GM12892 (cell line): ENCODE data around the gene TBX20.
"Not testable (repeated sequence)": the region's sequence is repeated elsewhere in the genome, so short reads cannot be mapped to it uniquely, and the experiment has no call there.

Experiments
- POLR2A ChIP-seq: IDR thresholded peaks from 2 replicates; pipeline ENCODE4 v1.6.1; 2011; ENCODE audit warnings: low read depth, low read length, control low read depth
- POLR2AphosphoS5 ChIP-seq: IDR thresholded peaks from 2 replicates; pipeline ENCODE4 v1.6.1; 2011; ENCODE audit warnings: low read depth, low read length, control low read depth
- TAF1 ChIP-seq: IDR thresholded peaks from 2 replicates; pipeline ENCODE4 v1.6.1; 2011; ENCODE audit warnings: low read depth, mild to moderate bottlenecking, control low read depth, low read length, borderline replicate concordance

DNA sequence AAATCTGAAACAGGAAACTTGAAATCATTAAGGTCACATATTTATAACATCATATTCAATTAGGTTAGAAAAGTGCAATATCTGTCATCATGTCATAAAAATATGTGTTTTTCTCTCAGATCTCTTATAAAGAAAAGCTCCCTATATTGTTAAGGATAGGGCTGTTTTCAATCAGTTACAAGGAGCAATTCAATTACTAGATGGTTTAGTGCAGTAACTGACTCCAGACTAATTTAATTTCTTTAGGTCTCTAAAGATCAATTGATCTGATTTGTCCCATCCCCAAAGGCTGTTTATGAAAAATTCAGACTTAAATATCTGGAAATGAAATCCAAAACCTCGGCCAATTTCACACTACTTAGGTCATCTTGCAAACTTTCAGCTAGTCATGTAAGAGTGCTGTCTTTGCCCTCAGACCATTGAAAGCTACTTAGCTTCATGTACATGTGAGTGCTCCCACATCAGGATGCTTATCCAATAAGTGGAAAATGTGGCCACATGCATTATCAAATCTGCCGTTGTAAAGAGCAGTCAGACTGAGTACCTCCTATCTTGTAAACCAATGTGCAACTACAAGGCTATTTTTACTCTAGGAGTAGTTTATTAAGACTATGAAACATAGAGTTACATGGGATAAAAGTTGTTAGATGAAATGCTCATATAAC, 24.7 kb downstream of the TBX20 start:
- not testable (repeated sequence) for TF ChIP-seq POLR2A, POLR2AphosphoS5, TAF1
